GM12872 (cell line): Measurements from ENCODE around the gene PACRGL.
A peak's percentile ranks its signal among the peaks of the same experiment; 100 is the strongest.

Experiments
- TF ChIP-seq, protein P1 (sequence below): IDR thresholded peaks from 3 replicates; pipeline ENCODE4 v1.5.1; 2011; ENCODE audit warnings: low read depth, mild to moderate bottlenecking, low read length, moderate library complexity; ENCODE audit not compliant: insufficient read depth

The PACRGL gene

DNA sequence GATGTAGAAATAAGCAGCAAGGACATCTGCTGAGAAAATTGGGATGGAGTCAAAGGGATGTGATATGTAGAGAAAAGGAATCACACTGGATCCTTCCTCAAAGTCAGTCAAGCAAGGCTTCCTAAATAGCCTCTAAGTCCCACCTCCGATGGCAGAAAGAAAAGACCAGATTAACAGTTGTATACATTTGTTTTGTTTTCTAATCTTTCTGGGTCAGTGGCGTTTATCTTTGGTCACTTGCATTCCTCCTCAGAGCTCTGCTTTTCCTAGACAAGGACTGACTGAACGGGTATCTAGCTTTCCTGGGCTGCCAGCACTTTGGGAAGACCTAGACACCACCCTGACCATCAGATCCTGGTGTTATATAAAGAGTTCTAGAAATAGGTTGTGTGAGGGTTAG, 23.2 kb downstream of the PACRGL start:
- TF ChIP-seq, protein P1, sequence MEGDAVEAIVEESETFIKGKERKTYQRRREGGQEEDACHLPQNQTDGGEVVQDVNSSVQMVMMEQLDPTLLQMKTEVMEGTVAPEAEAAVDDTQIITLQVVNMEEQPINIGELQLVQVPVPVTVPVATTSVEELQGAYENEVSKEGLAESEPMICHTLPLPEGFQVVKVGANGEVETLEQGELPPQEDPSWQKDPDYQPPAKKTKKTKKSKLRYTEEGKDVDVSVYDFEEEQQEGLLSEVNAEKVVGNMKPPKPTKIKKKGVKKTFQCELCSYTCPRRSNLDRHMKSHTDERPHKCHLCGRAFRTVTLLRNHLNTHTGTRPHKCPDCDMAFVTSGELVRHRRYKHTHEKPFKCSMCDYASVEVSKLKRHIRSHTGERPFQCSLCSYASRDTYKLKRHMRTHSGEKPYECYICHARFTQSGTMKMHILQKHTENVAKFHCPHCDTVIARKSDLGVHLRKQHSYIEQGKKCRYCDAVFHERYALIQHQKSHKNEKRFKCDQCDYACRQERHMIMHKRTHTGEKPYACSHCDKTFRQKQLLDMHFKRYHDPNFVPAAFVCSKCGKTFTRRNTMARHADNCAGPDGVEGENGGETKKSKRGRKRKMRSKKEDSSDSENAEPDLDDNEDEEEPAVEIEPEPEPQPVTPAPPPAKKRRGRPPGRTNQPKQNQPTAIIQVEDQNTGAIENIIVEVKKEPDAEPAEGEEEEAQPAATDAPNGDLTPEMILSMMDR: no peak

DNA sequence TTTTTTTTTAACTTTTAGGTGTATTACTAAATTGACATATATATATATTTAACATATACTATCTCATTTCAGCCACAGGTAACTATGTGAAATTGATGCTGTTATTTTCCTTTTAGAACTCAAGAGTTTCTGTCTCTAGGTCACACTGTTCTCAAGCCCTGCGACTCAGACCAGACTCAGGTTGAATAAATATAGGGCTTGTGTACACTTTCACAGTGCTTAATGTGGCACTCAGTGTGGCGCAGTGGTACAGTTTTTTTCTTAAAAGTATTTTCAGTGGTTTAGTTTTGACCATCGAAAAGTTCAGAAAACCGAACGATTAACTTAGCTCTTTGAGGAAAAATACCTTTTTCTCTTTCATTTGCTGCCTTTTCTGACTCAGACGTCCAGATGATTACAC, 24.7 kb downstream of the PACRGL start:
- TF ChIP-seq, protein P1: no peak

DNA sequence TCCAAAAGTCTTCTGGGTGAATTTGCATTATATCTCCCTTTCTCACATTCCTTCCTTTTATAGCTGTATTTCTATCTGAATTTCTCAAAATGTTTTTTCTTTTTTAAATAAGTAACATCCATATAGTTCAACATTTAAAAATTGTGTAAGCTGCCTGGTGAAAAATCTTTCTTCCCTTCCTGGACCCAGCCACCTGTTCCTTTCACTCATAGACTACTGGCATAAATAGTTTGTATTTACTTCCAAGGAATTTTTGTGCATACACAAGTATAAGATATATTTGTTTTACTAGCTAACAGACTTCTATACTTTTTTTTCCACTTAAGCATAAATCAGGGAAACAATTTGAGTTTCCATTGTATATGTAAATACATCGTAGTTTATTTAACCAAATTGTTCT, 35.7 kb downstream of the PACRGL start:
- TF ChIP-seq, protein P1: no peak

DNA sequence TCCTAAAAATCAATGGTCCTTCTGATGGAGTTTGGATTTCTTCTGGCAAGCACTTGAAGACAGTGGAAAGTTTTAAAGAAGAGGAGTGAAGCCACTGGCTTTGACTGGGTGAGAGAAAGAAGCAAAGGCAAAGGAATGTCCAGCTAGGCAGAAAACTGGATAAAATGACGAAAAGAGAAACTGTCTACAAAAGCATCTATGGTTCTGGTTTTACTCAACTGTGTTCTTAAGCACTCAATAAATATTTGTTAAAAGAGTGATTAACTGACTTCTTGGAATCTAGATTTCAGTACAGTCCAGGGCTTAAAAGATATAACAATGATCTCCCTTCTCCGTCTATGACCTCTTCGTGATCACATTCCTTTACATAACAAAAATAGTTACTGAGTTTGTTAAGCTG, 52.4 kb downstream of the PACRGL start:
- TF ChIP-seq, protein P1: no peak

DNA sequence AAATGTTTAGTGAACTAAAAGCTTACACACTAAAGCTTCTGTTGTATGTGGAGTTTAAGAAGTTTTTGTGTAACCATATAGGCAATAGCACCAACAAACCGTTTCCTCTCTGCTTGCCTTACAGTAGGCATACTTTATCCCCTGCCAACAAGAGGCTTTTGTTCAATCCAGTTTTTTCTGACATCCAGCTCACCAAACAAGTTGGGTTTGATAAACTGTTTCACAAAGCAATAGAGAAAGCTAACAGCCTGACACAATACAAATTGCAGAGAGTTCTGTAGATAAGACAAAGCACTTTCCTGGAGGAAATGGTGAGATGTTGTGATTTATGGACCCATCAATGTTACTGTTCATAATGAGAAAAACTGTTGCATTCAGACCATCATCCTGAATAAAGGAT, 53.8 kb downstream of the PACRGL start:
- TF ChIP-seq, protein P1: no peak

DNA sequence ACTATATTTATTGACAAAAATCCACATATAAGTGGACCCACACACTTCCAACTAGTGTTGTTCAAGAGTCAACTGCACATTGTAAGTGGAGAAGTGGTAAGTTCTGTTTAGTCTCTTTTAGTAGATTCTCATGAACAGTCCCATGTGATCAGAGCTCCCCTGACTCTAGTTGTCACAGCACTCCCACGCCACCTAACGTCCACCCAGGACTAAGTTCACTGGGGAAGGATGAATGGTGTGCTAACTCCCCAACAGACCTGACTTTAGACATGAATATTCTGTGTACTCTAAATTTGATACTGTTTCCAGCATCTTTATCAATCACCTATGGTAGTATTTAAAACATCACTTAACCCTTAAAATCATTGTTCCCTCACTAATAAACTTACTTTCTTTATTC, 59.8 kb downstream of the PACRGL start:
- TF ChIP-seq, protein P1: 0 out of 3 replicates have a peak, but pooled peaks have one; percentile 9

DNA sequence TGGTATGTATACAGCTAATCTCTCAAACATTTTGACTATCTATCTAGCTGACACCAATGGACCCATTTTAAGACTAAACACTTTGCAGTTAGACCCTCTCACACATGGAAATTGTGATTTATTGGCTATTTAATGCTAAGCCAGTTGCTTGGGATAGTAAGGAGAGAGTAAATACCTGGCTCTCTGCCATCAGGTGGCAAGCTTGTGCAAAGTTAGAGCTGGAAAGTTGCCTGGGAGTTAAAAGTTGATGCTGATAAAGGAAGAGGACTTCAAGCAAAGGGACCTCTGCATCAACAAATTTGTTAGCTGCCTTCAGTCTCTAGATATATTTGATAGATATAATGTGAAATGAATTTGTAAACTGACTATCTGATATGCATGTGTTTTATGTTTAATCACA, 61.1 kb downstream of the PACRGL start:
- TF ChIP-seq, protein P1: no peak

DNA sequence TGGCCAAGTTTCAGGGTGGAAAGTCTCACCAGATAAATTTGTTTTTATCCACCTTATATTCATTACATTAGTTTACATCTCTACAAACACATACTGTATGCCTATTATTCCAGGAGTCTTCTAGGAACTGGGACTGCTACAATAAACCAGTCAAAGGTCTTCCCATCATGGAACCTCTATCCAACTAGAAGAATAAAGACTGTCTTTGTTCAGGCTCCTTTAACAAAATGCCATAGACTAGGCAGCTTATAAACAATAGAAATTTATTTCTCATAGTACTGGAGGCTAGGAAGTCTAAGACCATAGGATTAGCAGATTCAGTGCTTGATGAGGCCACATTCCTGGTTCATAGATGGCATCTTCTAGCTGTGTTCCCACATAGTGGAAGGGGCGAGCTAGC, 61.6 kb downstream of the PACRGL start:
- TF ChIP-seq, protein P1: no peak
